Measurements from ENCODE around the gene MTERF2. TPM values are rescaled to one million over a fixed set of nuclear protein-coding genes. Genes with fewer than 3 reads are reported as not detected.

The MTERF2 gene
- total RNA-seq, 2 donors from 2014 or later: 24.1 to 32.9 TPM

GRCh38 chr12:107025671-107026070 lies 38.7 kb upstream of the MTERF2 start:
- Histone ChIP-seq H3K9me3 (no peaks in the 10 kb centered on the region), H3K4me1 (peaks cover 45% of the 10 kb centered on the region), H3K36me3 (replicated peaks in 1 of 2; ENCODE audit: insufficient read depth in 1 of 2, low read depth in 2 of 2) (no peaks in the 10 kb centered on the region), H3K27me3 (no peaks in the 10 kb centered on the region), H3K27ac (peak overlapping the region in 2 of 4 donors; percentile 56 to 96), H3K4me3 (no peak overlapping the region)
- DNase-seq (no peak), ATAC-seq (no peak)
- no peak for TF ChIP-seq CTCF (IDR thresholded peaks at IDR 0.05)
- TF ChIP-seq POLR2A (IDR thresholded peaks at IDR 0.05): no peak
- intact Hi-C loops (cut with DNase I): no loop called here
- 79 to 90% methylated on average over 1 of the region's 1 CpG for WGBS, 2 donors

GRCh38 chr12:107019546-107019945 lies 32.6 kb upstream of the MTERF2 start:
- no peak overlapping the region for H3K4me3 ChIP-seq
- no peaks in the 10 kb centered on the region for H3K9me3 ChIP-seq
- intact Hi-C loops (cut with DNase I): no loop called here
- DNase-seq (no peak), ATAC-seq (no peak)
- no peak overlapping the region for H3K27ac ChIP-seq
- H3K27me3 ChIP-seq: no peaks in the 10 kb centered on the region
- TF ChIP-seq CTCF (IDR thresholded peaks at IDR 0.05) (no peak), POLR2A (IDR thresholded peaks at IDR 0.05) (no peak)
- WGBS, 2 donors: 92 to 93% methylated on average over 2 of the region's 2 CpGs
- H3K36me3 ChIP-seq (replicated peaks in 1 of 2; ENCODE audit: insufficient read depth in 1 of 2, low read depth in 2 of 2): no peaks in the 10 kb centered on the region
- H3K4me1 ChIP-seq: peaks cover 9% of the 10 kb centered on the region

GRCh38 chr12:107017042-107017441 lies 30.1 kb upstream of the MTERF2 start:
- WGBS, 2 donors: 68 to 78% methylated on average over 4 of the region's 4 CpGs

GRCh38 chr12:107014055-107014454 lies 27.1 kb upstream of the MTERF2 start:
- Histone ChIP-seq H3K9me3 (no peaks in the 10 kb centered on the region), H3K4me1 (peaks cover 10% of the 10 kb centered on the region), H3K4me3 (no peak overlapping the region), H3K27ac (no peak overlapping the region), H3K36me3 (replicated peaks in 1 of 2; ENCODE audit: insufficient read depth in 1 of 2, low read depth in 2 of 2) (no peaks in the 10 kb centered on the region), H3K27me3 (no peaks in the 10 kb centered on the region)
- DNase-seq: peak; percentile 61 to 85 (median 72)
- TF ChIP-seq CTCF (IDR thresholded peaks at IDR 0.05): peak in 6 of 7 experiments; percentile 26 to 89 (median 78)
- TF ChIP-seq POLR2A (IDR thresholded peaks at IDR 0.05): peak in 1 of 3 donors; percentile 26
- peak; percentile 98 for ATAC-seq
- 39 to 52% methylated on average over 3 of the region's 3 CpGs for WGBS, 2 donors
- intact Hi-C loops (cut with DNase I): no loop called here

More at GRCh38 chr12:107017042-107017441, 30.1 kb upstream of the MTERF2 start:
- DNase-seq (no peak), ATAC-seq (no peak)
- intact Hi-C loops (cut with DNase I): no loop called here
- H3K4me3 ChIP-seq: no peak overlapping the region
- H3K9me3 ChIP-seq: no peaks in the 10 kb centered on the region
- no peak overlapping the region for H3K27ac ChIP-seq
- H3K27me3 ChIP-seq: no peaks in the 10 kb centered on the region
- peaks cover 15% of the 10 kb centered on the region for H3K4me1 ChIP-seq
- TF ChIP-seq POLR2A (IDR thresholded peaks at IDR 0.05): no peak
- TF ChIP-seq CTCF (IDR thresholded peaks at IDR 0.05): no peak
- H3K36me3 ChIP-seq (replicated peaks in 1 of 2; ENCODE audit: insufficient read depth in 1 of 2, low read depth in 2 of 2): no peaks in the 10 kb centered on the region

- H3K27ac ChIP-seq: no peak overlapping the region
- WGBS, 2 donors: 94 to 100% methylated on average over 1 of the region's 1 CpG
- no peak for ATAC-seq
- TF ChIP-seq CTCF (IDR thresholded peaks at IDR 0.05): no peak
- TF ChIP-seq POLR2A (IDR thresholded peaks at IDR 0.05): no peak
- H3K9me3 ChIP-seq: no peaks in the 10 kb centered on the region
- no peak overlapping the region for H3K4me3 ChIP-seq
- H3K4me1 ChIP-seq: peaks cover 10% of the 10 kb centered on the region
- no peaks in the 10 kb centered on the region for H3K36me3 ChIP-seq (replicated peaks in 1 of 2; ENCODE audit: insufficient read depth in 1 of 2, low read depth in 2 of 2)
- DNase-seq: no peak
- no peaks in the 10 kb centered on the region for H3K27me3 ChIP-seq
- intact Hi-C loops (cut with DNase I): no loop called here
Observed at GRCh38 chr12:107012736-107013425, 25.9 kb upstream of the MTERF2 start.
